ENCODE results near the gene GALNT13. TPM values are rescaled to one million over a fixed set of nuclear protein-coding genes. Genes with fewer than 3 reads are reported as not detected.

The GALNT13 gene
- total RNA-seq, 1 donor from 2014 or later: 0.20 TPM

- no peak for DNase-seq (ENCODE audit: low read depth in 2 of 2)
These were observed 608.8 kb downstream of the GALNT13 start for GRCh38 chr2:154480521-154480920.

- DNase-seq (ENCODE audit: low read depth in 2 of 2): no peak
These were observed 609.6 kb downstream of the GALNT13 start for GRCh38 chr2:154481336-154481735.

DNA sequence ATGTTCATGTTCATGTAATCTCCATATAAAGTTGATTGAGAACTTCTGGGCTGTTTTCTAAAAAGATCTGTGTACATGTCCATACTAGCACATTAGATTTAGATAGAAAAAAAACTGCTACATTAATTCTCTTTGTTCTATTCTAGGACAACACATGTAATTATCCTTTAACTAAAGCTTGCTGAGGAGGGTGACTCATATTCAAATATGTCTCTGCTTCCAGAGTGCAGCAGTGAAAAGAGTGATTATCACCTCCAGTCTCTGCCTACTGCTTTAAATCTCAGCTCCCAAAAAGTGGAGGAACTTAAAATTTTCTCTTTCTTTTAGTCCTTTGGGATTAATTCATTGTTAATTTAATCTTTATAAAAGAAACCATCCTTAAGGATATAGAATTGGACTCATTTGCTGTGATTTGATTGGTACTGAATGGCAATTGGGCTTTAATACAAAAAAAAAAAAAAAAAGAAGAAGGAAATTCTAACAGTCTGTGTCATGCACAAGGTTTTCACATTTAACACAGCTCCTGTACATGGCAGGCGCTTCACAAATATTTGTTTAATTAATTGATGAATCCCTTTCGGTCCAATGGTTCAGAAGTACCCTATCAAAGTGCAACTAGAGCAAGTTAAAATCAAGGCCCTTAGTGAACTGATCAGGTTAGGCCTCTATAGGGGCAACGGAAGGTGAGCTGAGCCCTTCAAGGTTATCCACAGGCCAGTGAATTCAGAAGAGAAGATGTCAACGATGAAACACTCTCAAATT is 612.8 kb downstream of the GALNT13 start:
- DNase-seq (ENCODE audit: low read depth in 2 of 2): no peak

GRCh38 chr2:154488801-154489200 is 617.1 kb downstream of the GALNT13 start:
- no peak for DNase-seq (ENCODE audit: low read depth in 2 of 2)

GRCh38 chr2:154489266-154489858 is 617.6 kb downstream of the GALNT13 start:
- DNase-seq (ENCODE audit: low read depth in 2 of 2): no peak

DNA sequence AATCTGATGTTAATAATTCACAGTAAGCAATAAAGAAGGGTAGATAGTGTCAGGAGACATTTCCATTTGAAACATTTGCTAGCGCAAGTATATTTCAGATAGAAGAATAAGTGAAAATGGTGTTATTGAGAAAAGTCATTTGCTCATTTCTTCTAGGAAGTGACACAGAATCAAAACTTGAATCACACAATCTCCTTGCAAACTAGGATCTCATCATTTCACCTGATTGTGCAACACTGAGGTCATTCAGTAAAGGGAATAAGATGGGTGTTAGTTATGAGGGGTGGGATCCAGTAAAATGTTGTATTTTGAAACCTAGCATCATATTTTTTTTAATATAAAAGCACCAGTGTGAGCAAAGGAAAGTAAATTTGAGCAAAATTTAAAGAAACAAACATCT is 618.8 kb downstream of the GALNT13 start:
- no peak for DNase-seq (ENCODE audit: low read depth in 2 of 2)

DNA sequence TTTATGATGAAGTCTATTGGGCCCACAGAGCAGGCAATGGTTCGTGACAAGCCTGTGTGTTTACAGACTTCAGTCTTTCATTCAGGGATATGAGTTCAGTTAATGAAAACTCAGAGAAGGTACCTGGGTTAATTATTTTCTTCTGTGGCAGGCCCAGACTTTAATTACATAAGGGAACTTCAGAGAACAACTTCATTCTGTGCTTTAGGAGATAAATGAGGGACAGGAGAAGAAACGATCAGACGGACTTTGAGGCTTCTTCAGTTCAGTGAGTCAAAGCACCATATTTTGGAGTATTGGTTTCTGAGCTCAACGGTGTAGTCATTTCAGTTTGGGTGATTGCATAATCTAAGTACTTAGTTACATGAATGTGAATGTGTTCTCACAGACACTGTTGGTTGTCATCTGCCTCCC is 623.7 kb downstream of the GALNT13 start:
- no peak for DNase-seq (ENCODE audit: low read depth in 2 of 2)

GRCh38 chr2:154497019-154497418 is 625.3 kb downstream of the GALNT13 start:
- DNase-seq (ENCODE audit: low read depth in 2 of 2): no peak

Measured in lung microvascular endothelial cell (primary cell).